GM19467 (cell line): ENCODE results near the gene SCLY.
"Not testable (repeated sequence)": the region's sequence is repeated elsewhere in the genome, so short reads cannot be mapped to it uniquely, and the experiment has no call there.

Experiments
- ATAC-seq: cut with Tn5 transposase; IDR thresholded peaks from one replicate; pipeline ENCODE4 v1.9.1; 2021; ENCODE audit warnings: mild to moderate bottlenecking, moderate library complexity; ENCODE audit not compliant: unreplicated experiment

The SCLY gene, protein sequence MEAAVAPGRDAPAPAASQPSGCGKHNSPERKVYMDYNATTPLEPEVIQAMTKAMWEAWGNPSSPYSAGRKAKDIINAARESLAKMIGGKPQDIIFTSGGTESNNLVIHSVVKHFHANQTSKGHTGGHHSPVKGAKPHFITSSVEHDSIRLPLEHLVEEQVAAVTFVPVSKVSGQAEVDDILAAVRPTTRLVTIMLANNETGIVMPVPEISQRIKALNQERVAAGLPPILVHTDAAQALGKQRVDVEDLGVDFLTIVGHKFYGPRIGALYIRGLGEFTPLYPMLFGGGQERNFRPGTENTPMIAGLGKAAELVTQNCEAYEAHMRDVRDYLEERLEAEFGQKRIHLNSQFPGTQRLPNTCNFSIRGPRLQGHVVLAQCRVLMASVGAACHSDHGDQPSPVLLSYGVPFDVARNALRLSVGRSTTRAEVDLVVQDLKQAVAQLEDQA

DNA sequence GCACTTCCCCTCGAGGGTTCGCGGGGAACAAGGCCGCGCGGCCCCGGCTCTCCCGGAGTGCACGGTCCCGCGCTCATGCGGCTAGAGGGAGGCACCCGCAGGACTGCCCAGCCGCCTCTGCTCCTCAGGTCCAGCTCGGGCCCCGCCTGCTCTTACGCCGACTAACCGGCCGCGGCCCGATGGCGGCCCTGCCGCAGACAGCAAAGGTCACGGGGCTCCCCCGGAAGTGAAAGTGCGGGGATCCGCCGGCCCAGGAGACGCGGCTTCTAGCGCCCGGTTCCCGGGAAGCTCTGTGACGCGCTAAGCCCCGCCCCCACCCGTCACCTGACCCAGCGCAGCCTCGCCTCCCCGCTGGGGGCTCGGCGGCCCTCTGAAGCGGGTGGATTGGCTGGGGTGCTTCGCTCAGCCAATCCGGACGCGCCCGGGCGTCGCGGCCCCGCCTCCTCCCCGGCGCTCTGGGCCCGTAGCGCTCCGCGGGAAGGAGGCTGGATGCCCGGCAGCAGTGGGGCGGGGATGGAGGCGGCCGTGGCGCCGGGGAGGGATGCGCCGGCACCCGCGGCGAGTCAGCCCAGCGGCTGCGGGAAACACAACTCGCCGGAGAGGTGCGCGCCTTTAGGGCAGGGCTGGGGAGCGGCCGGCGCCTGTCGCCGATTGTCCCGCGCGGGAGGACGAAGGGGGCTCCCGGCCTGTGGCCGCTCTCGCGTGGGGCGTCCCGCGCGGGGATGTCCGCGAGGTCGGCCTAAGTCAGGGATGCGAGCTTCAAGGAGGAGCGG is at the start of gene SCLY:
Gene SCLY, plus strand, starts transcription at position 460 of the 773 bp plus-strand sequence. Its CDS starts 54 bp downstream, at position 514.
- ATAC-seq, result peak; percentile 93

DNA sequence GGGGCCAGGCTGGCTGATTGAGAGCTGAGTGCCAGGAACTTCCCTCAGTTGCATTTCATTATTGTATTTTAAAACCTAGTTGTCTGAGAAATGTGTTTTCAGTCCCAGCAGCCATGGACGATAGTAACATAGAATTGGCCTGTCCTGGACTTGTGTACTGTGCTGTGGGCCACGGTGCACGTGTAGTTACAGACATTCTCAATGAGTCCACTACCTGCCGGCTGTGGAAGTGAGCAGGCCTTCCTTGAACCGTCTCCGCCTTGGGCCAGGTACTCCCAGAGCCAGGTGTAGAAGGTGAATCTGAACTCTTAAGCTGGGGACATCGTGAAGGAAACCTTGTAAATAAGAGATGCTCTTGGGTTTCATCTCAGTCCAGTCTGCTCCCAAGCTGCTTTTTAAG is 47.0 kb upstream of the SCLY start:
- no peak for ATAC-seq

DNA sequence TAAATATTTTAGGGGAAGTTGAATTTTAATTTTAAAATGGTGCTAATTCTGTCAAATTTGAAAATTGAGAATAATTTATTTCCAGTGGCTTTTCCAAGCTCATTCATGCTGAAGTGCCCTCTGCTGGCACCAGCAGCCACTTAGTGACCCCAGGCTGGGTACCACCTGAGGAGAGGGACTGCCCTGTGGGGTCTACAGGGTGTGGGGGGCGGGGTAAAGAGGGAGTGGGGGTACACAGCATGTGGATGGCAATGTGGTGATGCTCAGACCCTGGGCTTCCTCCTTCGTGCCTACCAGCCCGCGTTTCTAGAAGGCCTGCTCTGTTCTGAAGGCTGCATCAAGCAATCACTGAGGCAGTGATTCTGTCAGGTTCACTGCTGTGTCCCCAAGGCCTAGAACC is 45.1 kb upstream of the SCLY start:
- no peak for ATAC-seq

DNA sequence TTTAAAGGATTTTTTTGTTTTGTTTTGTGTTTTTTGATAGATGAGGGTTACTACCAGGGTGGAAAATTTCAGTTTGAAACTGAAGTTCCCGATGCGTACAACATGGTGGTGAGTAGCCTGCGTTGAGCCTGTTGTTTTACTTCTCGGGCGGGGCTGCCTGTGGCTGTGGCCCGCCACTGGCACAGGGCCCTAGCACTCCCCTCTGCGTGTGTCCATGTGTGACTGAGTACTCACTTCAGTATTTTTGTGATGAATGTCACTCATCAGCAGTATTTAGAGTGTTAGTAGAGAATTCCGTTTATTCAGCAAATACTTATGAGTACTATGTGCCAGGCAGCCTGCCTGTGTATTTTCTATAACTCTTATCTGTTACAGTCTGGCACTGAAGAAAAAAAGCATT is 44.3 kb upstream of the SCLY start:
- no peak for ATAC-seq

DNA sequence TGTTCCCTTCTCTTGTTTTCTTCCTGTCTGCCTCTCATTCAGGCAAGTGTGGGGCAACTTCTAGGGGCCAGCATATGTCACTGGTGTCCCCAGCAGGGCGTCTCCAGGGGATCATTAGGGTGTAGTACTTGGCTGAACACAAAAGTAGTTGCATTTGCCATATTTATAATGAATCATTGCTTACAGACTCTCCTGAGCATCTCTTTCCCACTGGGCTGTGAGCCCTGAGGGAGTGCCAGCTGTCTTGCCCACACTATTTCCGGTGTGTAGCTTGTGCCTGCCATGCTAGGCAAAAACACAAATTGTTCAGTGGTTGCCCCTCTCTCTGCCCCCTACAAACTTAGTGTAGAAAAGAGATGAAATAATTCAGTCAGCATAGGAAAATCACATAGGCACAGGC is 40.8 kb upstream of the SCLY start:
- no peak for ATAC-seq

DNA sequence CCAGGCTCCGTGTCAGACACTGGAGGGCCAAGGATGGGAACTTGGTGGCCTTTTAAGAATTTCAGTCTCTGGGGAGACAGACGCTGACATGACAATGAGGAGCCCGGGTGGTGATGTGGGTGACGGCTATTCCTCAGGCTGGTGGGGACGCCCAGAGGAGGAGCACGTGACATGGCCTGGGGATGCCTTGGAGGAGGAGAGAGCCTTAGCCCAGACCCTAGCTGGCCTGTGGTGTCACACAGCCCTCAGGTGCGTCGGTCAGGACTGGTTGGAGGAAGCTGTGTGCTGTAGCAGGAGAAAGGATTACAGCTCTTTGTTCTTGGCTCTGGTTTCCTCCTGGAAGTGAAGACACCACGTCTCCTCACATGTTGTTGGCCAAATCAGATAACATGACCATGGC is 40.0 kb upstream of the SCLY start:
- ATAC-seq, result no peak

DNA sequence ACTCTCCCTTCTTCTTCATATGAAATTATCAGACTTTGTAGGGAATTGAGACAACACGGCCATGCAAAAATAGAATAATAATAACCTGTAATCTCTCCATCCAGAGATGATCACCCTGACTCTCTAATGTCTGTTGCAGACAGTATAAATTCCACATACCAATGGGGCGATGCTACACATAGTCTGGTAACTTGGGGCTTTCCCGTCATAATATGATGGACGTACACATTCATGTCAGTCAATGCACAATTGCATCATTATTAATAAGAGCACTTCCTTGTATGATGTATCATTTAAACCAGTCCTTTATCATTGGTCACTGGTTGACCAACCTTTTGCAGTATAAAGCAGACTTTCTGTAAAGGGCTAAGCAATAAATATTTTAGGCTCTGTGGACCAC is 39.5 kb upstream of the SCLY start:
- no peak for ATAC-seq

DNA sequence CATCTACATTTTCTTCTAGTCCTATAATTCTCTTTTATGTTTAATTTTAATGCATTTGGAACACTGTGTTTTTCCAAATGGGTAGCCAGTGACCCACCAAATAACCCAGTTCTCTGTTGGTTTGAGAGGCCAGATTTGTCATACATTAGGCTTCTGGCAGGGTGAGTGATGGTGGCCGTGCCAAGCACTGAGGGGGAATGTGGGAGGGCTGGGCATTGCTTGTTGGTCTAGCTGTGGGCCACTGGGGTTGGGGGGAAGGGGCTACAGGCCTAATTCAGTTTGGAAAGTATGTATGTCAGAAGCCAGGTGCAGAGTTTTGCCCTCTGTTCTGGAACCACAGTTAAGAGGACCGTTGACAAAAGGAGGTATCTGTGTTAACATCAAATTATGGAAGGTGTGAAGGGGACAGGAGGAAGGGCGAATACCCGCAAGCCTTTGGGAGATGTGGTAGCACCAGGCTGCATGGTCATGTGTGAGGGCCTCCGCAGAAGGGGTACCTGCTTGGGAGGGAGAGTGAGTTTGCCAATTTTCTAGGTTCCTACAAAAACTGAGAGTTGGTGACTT is 38.1 kb upstream of the SCLY start:
- ATAC-seq, result no peak

DNA sequence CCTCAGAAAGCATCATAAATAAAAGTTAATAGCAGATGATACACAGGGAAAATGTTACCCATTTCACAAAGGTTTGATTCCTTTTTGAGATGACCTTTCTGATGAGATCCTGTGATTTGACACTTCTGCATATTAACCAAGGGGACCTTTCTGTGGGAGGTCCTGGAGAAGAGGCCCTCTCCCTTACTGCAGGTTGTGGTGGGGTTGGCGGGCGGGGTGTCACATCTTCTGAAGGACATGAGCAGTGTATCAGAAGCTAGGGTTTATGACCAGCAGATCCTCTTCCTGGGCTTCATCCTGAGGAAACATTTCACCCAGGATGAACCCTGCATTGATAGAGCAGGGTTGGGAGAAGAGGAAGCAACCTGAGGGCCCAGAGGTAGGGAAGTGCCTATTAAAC is 37.2 kb upstream of the SCLY start:
- no peak for ATAC-seq

DNA sequence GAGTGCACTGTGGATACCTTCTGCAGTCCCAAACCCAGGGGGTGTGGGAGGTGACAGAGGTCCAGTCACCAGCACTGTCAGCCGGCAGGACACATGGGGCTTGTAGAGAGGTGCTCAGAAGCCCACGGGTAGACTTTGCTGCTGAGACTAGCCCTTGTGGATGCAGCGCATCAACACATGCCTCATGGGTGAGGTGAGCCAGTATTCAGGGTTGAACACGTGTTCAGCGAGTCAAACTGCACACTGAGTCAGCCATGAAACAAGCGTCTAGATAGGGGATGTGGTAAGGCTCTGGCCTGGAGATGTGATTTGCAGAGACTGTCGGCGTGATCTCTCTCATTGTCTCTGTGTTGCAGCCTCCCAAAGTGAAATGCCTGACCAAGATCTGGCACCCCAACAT is 35.8 kb upstream of the SCLY start:
- no peak for ATAC-seq

DNA sequence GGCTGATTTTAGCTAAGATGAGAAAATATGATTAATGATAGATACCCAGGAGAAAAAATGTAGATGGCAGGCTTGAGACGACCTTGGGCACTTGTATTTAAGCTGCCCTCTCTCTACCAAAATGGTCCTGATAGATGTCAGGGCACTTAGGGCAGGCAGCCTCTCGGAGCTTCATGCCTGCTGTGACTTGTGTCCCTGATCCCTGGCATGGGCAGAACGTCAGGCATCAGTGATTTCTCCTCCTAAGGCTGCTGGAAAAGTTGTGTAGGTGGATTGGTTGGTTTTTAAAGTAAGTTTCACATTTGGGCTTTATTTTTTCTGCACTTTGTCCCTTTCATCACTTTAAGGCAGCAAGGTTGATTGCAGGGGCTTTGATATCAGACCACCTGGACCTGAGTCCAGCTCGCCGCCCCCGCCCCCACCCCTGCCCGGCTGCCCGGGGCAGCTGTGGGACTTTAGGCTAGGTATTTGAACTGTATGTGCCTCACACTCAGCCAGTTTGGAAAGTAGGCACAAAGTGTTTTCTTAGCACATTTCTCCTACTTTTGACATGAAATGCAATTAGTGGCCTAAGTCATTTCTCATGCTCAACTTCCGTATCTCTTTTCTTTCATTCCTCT is 35.0 kb upstream of the SCLY start:
- ATAC-seq, result no peak

DNA sequence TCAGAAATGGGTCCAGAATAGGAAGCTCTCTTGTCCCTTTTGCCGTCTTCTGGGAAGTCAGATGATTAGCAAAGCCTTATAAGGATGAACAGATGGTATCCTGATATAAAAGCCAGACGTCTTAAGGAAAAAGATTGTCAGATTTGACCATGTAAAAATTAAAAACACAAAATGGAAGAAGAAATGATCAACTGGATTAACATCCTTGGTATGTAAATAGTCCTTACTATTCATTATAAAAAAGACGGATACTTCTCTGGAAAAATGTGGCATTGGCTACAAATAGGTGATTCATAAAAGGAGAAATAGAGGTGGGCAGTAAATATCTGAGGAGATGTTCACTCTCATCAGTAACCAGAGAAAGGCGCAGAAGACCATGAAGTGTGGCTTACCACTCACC is 33.7 kb upstream of the SCLY start:
- no peak for ATAC-seq

DNA sequence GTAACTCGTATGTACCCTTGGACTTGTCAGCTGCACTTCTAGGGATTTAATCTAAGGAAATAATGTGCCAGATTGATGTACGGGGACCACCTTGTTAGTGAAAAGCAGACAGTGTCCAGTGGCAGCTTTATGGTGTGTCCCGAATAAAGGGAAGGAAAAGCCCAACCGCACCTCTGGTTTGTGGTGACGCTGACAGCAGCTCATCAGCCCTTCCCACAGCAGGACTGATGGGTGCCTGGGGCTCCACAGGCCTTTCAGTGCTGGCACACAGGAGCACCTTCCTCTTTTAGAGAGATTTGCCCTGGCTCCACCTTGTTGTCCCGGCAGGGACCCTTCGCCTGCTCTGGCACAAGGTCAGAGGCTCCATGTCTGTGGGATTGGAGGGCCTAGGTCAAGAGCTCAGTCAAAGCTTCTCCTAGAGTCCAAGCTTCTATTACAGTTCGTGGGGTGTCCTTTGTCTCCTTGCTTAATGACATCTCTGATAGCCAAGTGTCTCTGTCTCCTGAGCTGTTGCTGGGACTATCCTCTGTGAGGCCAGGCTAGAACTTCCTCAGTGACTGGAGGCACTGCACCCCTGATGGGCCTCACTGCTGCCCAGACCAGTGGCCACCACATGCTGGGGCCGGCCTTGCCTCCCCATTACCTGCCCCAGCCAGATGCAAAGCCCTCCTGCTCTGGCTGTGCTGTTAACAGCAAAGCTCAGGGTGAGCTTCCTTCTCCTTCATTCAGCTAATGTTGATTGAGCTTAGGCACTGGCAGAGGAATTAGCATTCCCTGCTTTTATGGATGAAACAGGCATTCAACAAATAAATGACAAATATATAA is 33.0 kb upstream of the SCLY start:
- ATAC-seq, result no peak

DNA sequence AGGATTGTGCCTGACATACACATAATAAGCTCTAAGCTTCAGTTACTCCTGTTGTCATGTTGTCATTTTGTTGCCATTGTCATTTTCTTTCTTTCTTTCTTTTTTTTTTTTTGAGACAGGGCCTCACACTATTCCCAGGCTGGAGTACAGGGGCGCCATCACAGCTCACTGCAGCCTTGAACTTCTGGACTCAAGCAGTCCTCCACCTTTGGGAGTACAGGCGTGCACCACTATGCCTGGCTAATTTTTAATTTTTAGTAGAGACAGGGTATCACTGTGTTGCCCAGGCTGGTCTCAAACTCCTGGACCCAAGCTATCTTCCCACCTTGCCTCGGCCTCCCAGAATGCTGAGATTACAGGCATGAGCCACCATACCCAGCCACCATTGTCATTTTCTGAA is 30.9 kb upstream of the SCLY start:
- no peak for ATAC-seq

DNA sequence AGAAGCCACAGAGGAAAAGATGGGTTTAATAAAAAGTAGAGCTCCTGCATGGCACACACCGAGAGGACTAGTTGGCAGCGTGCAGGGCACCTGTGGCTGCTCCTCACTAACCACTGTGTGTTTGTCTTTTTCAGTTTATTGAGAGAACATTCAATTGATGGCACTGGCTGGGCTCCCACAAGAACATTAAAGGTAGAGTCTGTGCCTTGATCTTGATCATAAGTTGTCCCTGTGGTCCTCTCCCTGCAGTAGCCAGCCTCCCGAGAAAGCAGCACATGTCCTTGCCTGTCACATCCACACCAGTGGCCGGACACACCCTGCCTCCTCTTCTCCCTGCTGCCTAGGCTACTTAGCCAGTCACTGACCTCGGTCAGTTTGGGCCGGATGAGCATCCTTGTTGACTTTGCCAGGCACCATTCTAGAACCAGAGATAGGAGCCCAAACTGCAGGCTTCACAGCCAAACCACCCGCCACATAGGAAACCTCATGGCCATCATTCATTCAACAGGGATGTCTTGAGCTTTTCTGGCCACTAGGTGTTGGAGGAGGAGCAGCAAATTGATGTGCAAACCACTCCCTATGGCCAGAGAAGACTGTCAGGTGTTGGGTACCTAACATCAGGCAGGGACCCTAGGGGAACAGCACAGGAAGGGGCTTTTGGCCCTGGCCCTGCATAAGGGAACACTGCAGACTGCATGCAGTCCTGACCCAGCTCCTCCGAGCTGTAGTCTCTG is 30.2 kb upstream of the SCLY start:
- ATAC-seq, result no peak

DNA sequence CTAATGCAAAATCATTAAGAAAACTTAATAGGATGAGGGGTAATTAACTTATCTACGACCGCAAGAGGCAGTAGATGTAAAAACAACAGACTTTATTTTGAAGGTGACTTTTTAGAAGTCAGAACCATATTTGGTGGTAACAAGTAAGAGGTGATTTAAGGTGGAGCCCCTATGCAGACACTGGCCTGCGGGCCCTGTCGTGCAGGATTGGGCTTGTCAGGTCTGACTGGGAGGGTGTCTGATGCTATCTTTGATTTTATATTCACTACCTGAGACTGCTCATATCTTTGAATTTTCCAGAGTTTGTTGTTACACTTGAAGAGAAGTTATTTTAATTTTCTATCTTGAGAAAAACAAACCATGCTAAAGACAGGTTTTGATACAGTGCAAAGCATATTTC is 29.1 kb upstream of the SCLY start:
- no peak for ATAC-seq

DNA sequence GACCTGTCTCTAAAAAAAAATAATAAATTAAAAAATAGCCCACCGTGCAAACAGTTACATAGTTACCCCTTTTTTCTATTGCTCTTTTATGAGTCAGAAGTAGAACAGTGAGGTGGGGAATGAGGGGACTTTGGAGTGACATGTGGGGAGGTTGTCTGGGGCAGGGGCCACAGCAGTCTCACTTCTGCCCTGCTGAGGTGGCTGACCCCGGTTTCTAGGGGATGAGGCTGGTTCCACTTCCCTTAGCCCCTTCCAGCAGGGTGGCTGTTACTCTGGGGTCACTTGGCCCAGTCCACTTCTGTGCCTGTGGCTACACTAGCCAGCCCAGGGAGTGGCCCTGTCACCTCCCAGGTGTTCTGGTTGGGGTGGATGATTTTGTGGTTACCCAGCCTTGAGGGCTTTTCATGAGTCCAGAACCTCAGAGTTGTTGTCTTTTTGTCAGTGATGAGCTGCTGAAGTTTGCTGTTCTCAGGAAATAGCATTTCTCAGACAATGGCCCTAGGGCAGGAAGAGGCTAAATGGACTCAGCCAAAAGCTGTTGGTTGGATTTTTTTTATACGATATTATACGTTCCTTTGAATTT is 28.0 kb upstream of the SCLY start:
- ATAC-seq, result no peak

DNA sequence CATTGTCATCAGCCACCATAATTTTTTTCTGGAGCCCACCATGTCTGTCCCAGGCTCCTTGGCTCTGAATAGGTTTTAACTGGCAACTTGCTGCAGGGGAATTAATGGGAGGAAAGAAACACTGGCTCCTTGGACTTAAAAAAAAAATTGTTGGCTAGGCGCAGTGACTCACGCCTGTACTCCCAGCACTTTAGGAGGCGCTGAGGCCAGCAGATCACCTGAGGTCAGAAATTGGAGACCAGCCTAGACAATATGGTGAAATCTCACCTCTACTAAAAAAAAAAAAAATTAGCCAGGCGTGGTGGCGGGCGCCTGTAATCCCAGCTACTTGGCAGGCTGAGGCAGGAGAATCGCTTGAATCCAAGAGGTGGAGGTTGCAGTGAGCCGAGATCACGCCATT is 26.8 kb upstream of the SCLY start:
- ATAC-seq, result not testable (repeated sequence)

DNA sequence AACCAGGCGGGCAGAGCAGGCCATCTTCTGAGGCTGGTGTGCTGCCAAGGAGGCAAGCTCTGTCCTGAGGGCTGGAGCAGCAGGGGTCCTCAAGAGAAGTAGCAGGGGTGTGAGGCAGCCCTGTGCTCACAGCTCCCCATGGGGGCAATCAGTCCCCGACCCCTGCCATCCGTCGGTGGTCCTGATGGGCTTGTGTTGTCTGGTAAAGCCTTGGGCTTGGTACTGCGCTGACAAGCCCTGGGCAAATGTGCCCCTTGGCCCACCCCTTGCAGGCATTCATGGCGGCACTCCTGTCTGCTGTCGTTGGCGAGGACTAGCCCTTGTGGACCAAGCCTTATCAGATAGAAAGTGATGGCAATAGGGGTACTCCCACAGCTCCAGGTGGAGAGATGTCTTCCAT is 22.6 kb upstream of the SCLY start:
- no peak for ATAC-seq

DNA sequence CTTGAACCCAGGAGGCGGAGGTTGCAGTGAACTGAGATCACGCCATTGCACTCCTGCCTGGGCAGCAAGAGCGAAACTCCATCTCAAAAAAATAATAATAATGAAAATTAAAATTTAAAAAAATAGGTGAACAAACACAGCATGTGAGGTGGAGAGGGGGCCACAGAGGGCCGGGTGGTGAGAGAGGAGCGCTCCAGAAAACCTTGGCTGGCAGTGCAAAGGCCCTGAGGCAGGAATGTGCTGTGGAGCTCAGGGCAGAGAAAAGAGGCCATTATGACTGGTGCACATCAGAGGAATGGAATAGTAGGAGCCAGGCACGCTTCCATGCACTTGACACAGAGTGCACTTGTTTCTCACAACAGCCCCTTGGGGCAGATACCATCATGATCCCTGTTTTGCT is 21.6 kb upstream of the SCLY start:
- ATAC-seq, result no peak
